ENCODE results near the gene LMF1.

LMF1 gene

GRCh38 chr16:996681-997080 is 25.9 kb upstream of the LMF1 start:
- TF ChIP-seq CTCF (IDR thresholded peaks at IDR 0.05; ENCODE audit: low read depth, low read length), result no peak
- no peak for DNase-seq (ENCODE audit: extremely low read depth, low read depth)

DNA sequence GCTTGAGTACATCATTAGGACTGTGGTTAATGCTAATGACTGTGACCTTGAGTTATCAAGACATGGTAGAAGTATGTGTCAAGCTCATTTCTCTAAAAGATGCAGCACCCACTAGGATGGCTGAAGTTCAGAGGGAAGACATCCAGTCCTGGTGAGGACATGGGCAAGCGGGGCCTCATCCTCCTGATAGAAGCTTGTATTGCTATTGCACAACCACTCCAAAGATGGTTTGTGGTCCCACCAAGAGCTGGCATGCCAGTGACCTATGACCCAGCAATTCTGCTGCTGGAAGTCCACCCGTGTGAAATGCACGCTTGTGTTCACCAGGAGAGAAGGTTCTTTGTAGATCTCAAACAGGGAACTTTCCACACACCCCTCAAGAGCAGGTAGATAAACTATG is 25.0 kb upstream of the LMF1 start:
- no peak for DNase-seq (ENCODE audit: extremely low read depth, low read depth)
- no peak for TF ChIP-seq CTCF (IDR thresholded peaks at IDR 0.05; ENCODE audit: low read depth, low read length)

GRCh38 chr16:995087-995486 is 24.3 kb upstream of the LMF1 start:
- no peak for TF ChIP-seq CTCF (IDR thresholded peaks at IDR 0.05; ENCODE audit: low read depth, low read length)
- no peak for DNase-seq (ENCODE audit: extremely low read depth, low read depth)

GRCh38 chr16:993731-994130 is 22.9 kb upstream of the LMF1 start:
- DNase-seq (ENCODE audit: extremely low read depth, low read depth), result no peak
- no peak for TF ChIP-seq CTCF (IDR thresholded peaks at IDR 0.05; ENCODE audit: low read depth, low read length)

DNA sequence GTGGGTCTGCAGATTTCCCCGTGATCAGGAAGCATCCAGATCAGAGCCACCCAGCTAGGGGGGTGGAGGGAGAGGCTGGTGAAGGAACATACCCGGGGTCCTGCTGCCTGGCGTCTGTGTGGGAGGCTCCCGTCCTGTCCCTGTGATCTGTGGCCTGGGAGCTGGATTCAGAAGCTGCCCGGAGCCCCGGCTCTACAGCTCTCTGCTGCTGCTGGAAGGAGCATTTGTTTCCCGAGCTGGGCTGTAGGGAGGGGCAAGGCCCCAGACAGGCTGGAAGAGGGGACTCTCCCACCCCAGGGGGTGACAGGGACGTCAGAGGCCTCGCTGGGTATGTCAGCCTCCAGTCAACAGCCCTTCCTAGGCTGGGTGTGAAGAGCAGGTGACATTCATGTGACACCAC is 21.0 kb upstream of the LMF1 start:
- no peak for TF ChIP-seq CTCF (IDR thresholded peaks at IDR 0.05; ENCODE audit: low read depth, low read length)
- no peak for DNase-seq (ENCODE audit: extremely low read depth, low read depth)

DNA sequence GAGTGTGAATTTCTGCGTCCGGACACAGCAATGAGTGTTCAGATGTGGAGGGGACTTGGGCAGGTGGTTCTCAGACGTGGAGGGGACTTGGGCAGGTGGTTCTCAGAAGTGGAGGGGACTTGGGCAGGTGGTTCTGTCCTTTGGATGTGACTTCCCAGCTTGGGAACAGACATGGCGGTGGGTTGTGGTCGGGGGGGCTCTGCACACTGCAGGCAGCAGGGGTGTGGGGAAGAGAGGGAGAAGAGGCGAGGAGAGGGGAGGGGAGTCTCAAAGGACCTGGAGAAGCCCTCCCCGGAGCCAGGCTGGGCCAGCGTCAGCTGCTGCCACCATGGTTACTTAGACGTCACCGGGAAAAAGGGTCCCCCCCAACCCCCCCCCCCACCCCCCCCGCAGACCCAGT is 20.6 kb upstream of the LMF1 start:
- no peak for TF ChIP-seq CTCF (IDR thresholded peaks at IDR 0.05; ENCODE audit: low read depth, low read length)
- DNase-seq (ENCODE audit: extremely low read depth, low read depth), result no peak

GRCh38 chr16:990516-991291 is 19.9 kb upstream of the LMF1 start:
- TF ChIP-seq CTCF (IDR thresholded peaks at IDR 0.05; ENCODE audit: low read depth, low read length), result no peak
- no peak for DNase-seq (ENCODE audit: extremely low read depth, low read depth)
